Measurements from ENCODE around the gene AQP9. TPM values are rescaled to one million over a fixed set of nuclear protein-coding genes. Genes with fewer than 3 reads are reported as not detected.

Gene AQP9
- total RNA-seq, 1 donor from 2014 or later = not detected

- Histone ChIP-seq H3K36me3 (ENCODE audit: control insufficient read depth, insufficient read depth, low read length) (no peaks in the 10 kb centered on the region), H3K27me3 (ENCODE audit: control insufficient read depth, insufficient read depth, low read length) (no peaks in the 10 kb centered on the region), H3K4me3 (ENCODE audit: low read depth, low read length) (no peak overlapping the region)
- TF ChIP-seq, protein P1, sequence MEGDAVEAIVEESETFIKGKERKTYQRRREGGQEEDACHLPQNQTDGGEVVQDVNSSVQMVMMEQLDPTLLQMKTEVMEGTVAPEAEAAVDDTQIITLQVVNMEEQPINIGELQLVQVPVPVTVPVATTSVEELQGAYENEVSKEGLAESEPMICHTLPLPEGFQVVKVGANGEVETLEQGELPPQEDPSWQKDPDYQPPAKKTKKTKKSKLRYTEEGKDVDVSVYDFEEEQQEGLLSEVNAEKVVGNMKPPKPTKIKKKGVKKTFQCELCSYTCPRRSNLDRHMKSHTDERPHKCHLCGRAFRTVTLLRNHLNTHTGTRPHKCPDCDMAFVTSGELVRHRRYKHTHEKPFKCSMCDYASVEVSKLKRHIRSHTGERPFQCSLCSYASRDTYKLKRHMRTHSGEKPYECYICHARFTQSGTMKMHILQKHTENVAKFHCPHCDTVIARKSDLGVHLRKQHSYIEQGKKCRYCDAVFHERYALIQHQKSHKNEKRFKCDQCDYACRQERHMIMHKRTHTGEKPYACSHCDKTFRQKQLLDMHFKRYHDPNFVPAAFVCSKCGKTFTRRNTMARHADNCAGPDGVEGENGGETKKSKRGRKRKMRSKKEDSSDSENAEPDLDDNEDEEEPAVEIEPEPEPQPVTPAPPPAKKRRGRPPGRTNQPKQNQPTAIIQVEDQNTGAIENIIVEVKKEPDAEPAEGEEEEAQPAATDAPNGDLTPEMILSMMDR (IDR thresholded peaks at IDR 0.05; ENCODE audit: insufficient read depth, low read length, poor library complexity, severe bottlenecking) = no peak
- DNase-seq (ENCODE audit: low read depth) = no peak
These were observed 36.5 kb downstream of the AQP9 start for GRCh38 chr15:58174709-58175108.

GRCh38 chr15:58175955-58176354, 37.8 kb downstream of the AQP9 start:
- no peak overlapping the region for H3K4me3 ChIP-seq (ENCODE audit: low read depth, low read length)
- TF ChIP-seq, protein P1 (IDR thresholded peaks at IDR 0.05; ENCODE audit: insufficient read depth, low read length, poor library complexity, severe bottlenecking) = no peak

GRCh38 chr15:58178668-58179067, 40.5 kb downstream of the AQP9 start:
- TF ChIP-seq, protein P1 (IDR thresholded peaks at IDR 0.05; ENCODE audit: insufficient read depth, low read length, poor library complexity, severe bottlenecking) = no peak
- Histone ChIP-seq H3K36me3 (ENCODE audit: control insufficient read depth, insufficient read depth, low read length) (no peaks in the 10 kb centered on the region), H3K4me3 (ENCODE audit: low read depth, low read length) (no peak overlapping the region), H3K27me3 (ENCODE audit: control insufficient read depth, insufficient read depth, low read length) (no peaks in the 10 kb centered on the region)
- DNase-seq (ENCODE audit: low read depth) = no peak

More at GRCh38 chr15:58175955-58176354, 37.8 kb downstream of the AQP9 start:
- H3K36me3 ChIP-seq (ENCODE audit: control insufficient read depth, insufficient read depth, low read length) = no peaks in the 10 kb centered on the region
- H3K27me3 ChIP-seq (ENCODE audit: control insufficient read depth, insufficient read depth, low read length) = no peaks in the 10 kb centered on the region
- DNase-seq (ENCODE audit: low read depth) = no peak

GRCh38 chr15:58179206-58179605, 41.0 kb downstream of the AQP9 start:
- Histone ChIP-seq H3K4me3 (ENCODE audit: low read depth, low read length) (no peak overlapping the region), H3K36me3 (ENCODE audit: control insufficient read depth, insufficient read depth, low read length) (no peaks in the 10 kb centered on the region), H3K27me3 (ENCODE audit: control insufficient read depth, insufficient read depth, low read length) (no peaks in the 10 kb centered on the region)
- no peak for DNase-seq (ENCODE audit: low read depth)
- TF ChIP-seq, protein P1 (IDR thresholded peaks at IDR 0.05; ENCODE audit: insufficient read depth, low read length, poor library complexity, severe bottlenecking) = no peak

DNA sequence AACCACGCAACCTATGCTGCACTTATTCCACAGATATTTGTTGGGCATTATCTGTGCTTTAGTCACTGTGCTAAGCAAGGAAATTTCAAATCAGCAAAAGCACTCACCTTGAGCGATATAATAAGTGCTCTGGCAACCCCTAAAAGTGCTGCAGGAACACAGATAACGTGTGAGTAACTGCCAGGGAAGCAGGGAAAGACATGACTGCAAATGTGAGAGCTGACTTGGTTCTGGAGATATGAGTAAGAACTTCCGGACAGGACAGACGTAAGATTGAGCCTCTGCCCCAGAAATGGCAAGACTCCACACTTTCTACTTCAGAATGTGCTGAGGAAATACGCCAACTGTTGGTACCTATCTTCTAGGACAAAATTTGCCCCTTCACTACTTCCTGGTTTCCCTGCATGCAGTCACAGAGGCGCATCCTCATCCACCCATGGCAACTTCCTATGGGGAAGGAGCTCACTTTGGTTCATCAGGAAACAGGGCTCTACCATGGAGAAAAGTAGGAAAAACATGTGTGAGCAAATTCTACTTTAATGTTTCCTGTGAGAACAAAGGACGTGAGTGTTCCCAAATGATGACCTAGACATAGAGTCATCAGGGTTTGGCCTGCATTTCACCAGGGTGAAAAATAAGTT, 41.7 kb downstream of the AQP9 start:
- H3K27me3 ChIP-seq (ENCODE audit: control insufficient read depth, insufficient read depth, low read length) = no peaks in the 10 kb centered on the region
- no peak for DNase-seq (ENCODE audit: low read depth)
- H3K4me3 ChIP-seq (ENCODE audit: low read depth, low read length) = no peak overlapping the region
- TF ChIP-seq, protein P1 (IDR thresholded peaks at IDR 0.05; ENCODE audit: insufficient read depth, low read length, poor library complexity, severe bottlenecking) = no peak
- H3K36me3 ChIP-seq (ENCODE audit: control insufficient read depth, insufficient read depth, low read length) = no peaks in the 10 kb centered on the region

All from kidney epithelial cell (primary cell).